Measurements from ENCODE around the gene RBKS. TPM values are rescaled to one million over a fixed set of nuclear protein-coding genes. Genes with fewer than 3 reads are reported as not detected.

Gene RBKS
- total and polyA plus RNA-seq, 2 donors (not counting 1 experiment from before 2014, with no cell fraction given): 1.3 to 2.6 TPM

- DNase-seq (ENCODE audit: low read depth in 2 of 2): no peak
- Histone ChIP-seq H3K79me2 (ENCODE audit: control insufficient read depth, insufficient read depth, low read length) (no peaks in the 10 kb centered on the region), H4K20me1 (ENCODE audit: control insufficient read depth, extremely low read depth, insufficient read depth, low read length) (no peaks in the 10 kb centered on the region), H3K36me3 (ENCODE audit: control insufficient read depth, insufficient read depth, low read length) (no peaks in the 10 kb centered on the region), H3K9me3 (ENCODE audit: control insufficient read depth, insufficient read depth, low read depth, low read length) (no peaks in the 10 kb centered on the region), H3K27me3 (ENCODE audit: control insufficient read depth, insufficient read depth, low read length) (no peaks in the 10 kb centered on the region), H3K4me2 (ENCODE audit: extremely low read depth, insufficient read depth, low read length) (no peak overlapping the region), H3K4me3 (replicated peaks in 1 of 4; ENCODE audit: control extremely low read depth in 1 of 4, insufficient read depth in 1 of 4, low read depth in 3 of 4, low read length in 4 of 4) (no peak overlapping the region), H2AFZ (ENCODE audit: low read length) (no peak overlapping the region), H3K4me1 (ENCODE audit: control insufficient read depth, extremely low read depth, insufficient read depth, low read length) (no peaks in the 10 kb centered on the region), H3K9ac (ENCODE audit: insufficient read depth, low read length) (no peak overlapping the region), H3K27ac (ENCODE audit: insufficient read depth, low read length) (no peak overlapping the region)
- no peak for TF ChIP-seq EZH2 (IDR thresholded peaks at IDR 0.05; ENCODE audit: low read length, missing control alignments)
- no peak for TF ChIP-seq CTCF (conservative IDR thresholded peaks at IDR 0.05 in 1 of 2, IDR thresholded peaks at IDR 0.05 in 1 of 2; ENCODE audit: low read depth in 1 of 2, low read length in 2 of 2)
Observed at GRCh38 chr2:27907547-27907946, 17.4 kb upstream of the RBKS start.

- Histone ChIP-seq H2AFZ (ENCODE audit: low read length) (no peak overlapping the region), H3K79me2 (ENCODE audit: control insufficient read depth, insufficient read depth, low read length) (no peaks in the 10 kb centered on the region), H3K4me3 (replicated peaks in 1 of 4; ENCODE audit: control extremely low read depth in 1 of 4, insufficient read depth in 1 of 4, low read depth in 3 of 4, low read length in 4 of 4) (no peak overlapping the region), H3K36me3 (ENCODE audit: control insufficient read depth, insufficient read depth, low read length) (no peaks in the 10 kb centered on the region), H3K9ac (ENCODE audit: insufficient read depth, low read length) (no peak overlapping the region), H4K20me1 (ENCODE audit: control insufficient read depth, extremely low read depth, insufficient read depth, low read length) (no peaks in the 10 kb centered on the region), H3K27ac (ENCODE audit: insufficient read depth, low read length) (no peak overlapping the region), H3K4me1 (ENCODE audit: control insufficient read depth, extremely low read depth, insufficient read depth, low read length) (peaks cover 3% of the 10 kb centered on the region), H3K4me2 (ENCODE audit: extremely low read depth, insufficient read depth, low read length) (no peak overlapping the region), H3K9me3 (ENCODE audit: control insufficient read depth, insufficient read depth, low read depth, low read length) (no peaks in the 10 kb centered on the region), H3K27me3 (ENCODE audit: control insufficient read depth, insufficient read depth, low read length) (no peaks in the 10 kb centered on the region)
- no peak for TF ChIP-seq EZH2 (IDR thresholded peaks at IDR 0.05; ENCODE audit: low read length, missing control alignments)
- no peak for TF ChIP-seq CTCF (conservative IDR thresholded peaks at IDR 0.05 in 1 of 2, IDR thresholded peaks at IDR 0.05 in 1 of 2; ENCODE audit: low read depth in 1 of 2, low read length in 2 of 2)
- DNase-seq (ENCODE audit: low read depth in 2 of 2): no peak
Observed at GRCh38 chr2:27906074-27906473, 15.9 kb upstream of the RBKS start.

- Histone ChIP-seq H3K79me2 (ENCODE audit: control insufficient read depth, insufficient read depth, low read length) (no peaks in the 10 kb centered on the region), H4K20me1 (ENCODE audit: control insufficient read depth, extremely low read depth, insufficient read depth, low read length) (no peaks in the 10 kb centered on the region), H3K27me3 (ENCODE audit: control insufficient read depth, insufficient read depth, low read length) (no peaks in the 10 kb centered on the region), H3K4me3 (replicated peaks in 1 of 4; ENCODE audit: control extremely low read depth in 1 of 4, insufficient read depth in 1 of 4, low read depth in 3 of 4, low read length in 4 of 4) (no peak overlapping the region), H3K36me3 (ENCODE audit: control insufficient read depth, insufficient read depth, low read length) (no peaks in the 10 kb centered on the region), H3K4me2 (ENCODE audit: extremely low read depth, insufficient read depth, low read length) (no peak overlapping the region), H2AFZ (ENCODE audit: low read length) (no peak overlapping the region), H3K9me3 (ENCODE audit: control insufficient read depth, insufficient read depth, low read depth, low read length) (no peaks in the 10 kb centered on the region), H3K4me1 (ENCODE audit: control insufficient read depth, extremely low read depth, insufficient read depth, low read length) (peaks cover 3% of the 10 kb centered on the region), H3K27ac (ENCODE audit: insufficient read depth, low read length) (no peak overlapping the region), H3K9ac (ENCODE audit: insufficient read depth, low read length) (no peak overlapping the region)
- no peak for DNase-seq (ENCODE audit: low read depth in 2 of 2)
- TF ChIP-seq EZH2 (IDR thresholded peaks at IDR 0.05; ENCODE audit: low read length, missing control alignments) (no peak), CTCF (conservative IDR thresholded peaks at IDR 0.05 in 1 of 2, IDR thresholded peaks at IDR 0.05 in 1 of 2; ENCODE audit: low read depth in 1 of 2, low read length in 2 of 2) (no peak)
Observed at GRCh38 chr2:27904405-27904665, 14.1 kb upstream of the RBKS start.
